HepG2 (cell line): ENCODE data around the gene SAPCD1. TPM values are rescaled to one million over a fixed set of nuclear protein-coding genes. Genes with fewer than 3 reads are reported as not detected.

Experiments used
- BHLHE40 ChIP-seq: IDR thresholded peaks from 2 replicates; pipeline ENCODE4 v1.6.1; 2011; ENCODE audit warnings: low read length, improper control_type of control experiment
- ETS1 ChIP-seq: sonication (generic); formaldehyde crosslinking; IDR thresholded peaks from 2 replicates; pipeline ENCODE4 v1.4.0; 2020; ENCODE audit warnings: missing genetic modification reagents
- HIC2 ChIP-seq: sonication (generic); formaldehyde crosslinking; IDR thresholded peaks from 2 replicates; pipeline ENCODE4 v1.9.0; 2022; ENCODE audit warnings: low read depth, missing genetic modification reagents
- KDM4B ChIP-seq: sonication (generic); formaldehyde crosslinking; IDR thresholded peaks from 2 replicates; pipeline ENCODE4 v1.4.0; 2020; ENCODE audit warnings: missing genetic modification reagents
- MED13 ChIP-seq: sonication (generic); formaldehyde crosslinking; IDR thresholded peaks from 2 replicates; pipeline ENCODE4 v1.5.0; 2020; ENCODE audit warnings: missing genetic modification reagents
- MIXL1 ChIP-seq: IDR thresholded peaks from 2 replicates; pipeline ENCODE4 v1.6.1; 2016
- NFKBIZ ChIP-seq: IDR thresholded peaks from 2 replicates; pipeline ENCODE4 v1.6.1; 2018; ENCODE audit warnings: missing genetic modification reagents, missing compliant biosample characterization
- NR2F6 ChIP-seq, 2 experiments: IDR thresholded peaks; 2 replicates each; pipeline ENCODE4 v1.6.1; 2016; ENCODE audit warnings: antibody characterized with exemption in 1 of 2, mild to moderate bottlenecking in 1 of 2
- TERF1 ChIP-seq: sonication (generic); formaldehyde crosslinking; IDR thresholded peaks from 2 replicates; pipeline ENCODE4 v1.8.0; 2022; ENCODE audit warnings: mild to moderate bottlenecking, missing genetic modification reagents, moderate library complexity
- ZNF446 ChIP-seq: sonication (generic); formaldehyde crosslinking; IDR thresholded peaks from 2 replicates; pipeline ENCODE4 v1.5.0; 2020; ENCODE audit warnings: mild to moderate bottlenecking, missing genetic modification reagents
- ZNF639 ChIP-seq: conservative IDR thresholded peaks from 2 replicates; pipeline ENCODE4 v1.6.1; 2018; ENCODE audit warnings: missing genetic modification reagents
- ZNF792 ChIP-seq: IDR thresholded peaks from 2 replicates; pipeline ENCODE4 v1.6.1; 2016
- polyA plus RNA-seq, 8 experiments: library from polyadenylated mRNA; depleted of rRNA in 3 of 8; stranded (reverse) in 7 of 8; unstranded in 1 of 8; fragments of >200 nt; fragmentation: Illumina TruSeq in 4 of 8; extraction: Trizol in 4 of 8; gene quantifications; 2 replicates each; pipeline versions ENCODE4 v1.2.1 to v1.2.3, GENCODE V29; 2011 to 2016; ENCODE audit warnings: low read depth in 4 of 8, missing spikeins in 1 of 8, mixed read lengths in 1 of 8; ENCODE audit not compliant: insufficient read depth in 1 of 8
- total RNA-seq, 5 experiments: library from RNA; depleted of rRNA; stranded (reverse); fragments of >200 nt; fragmentation: Illumina TruSeq; extraction: Trizol; gene quantifications; 2 replicates each; pipeline ENCODE4 v1.2.3, GENCODE V29; 2016; ENCODE audit warnings: low read depth in 1 of 5
- TF ChIP-seq, protein P1 (sequence below): sonication (generic); formaldehyde crosslinking; IDR thresholded peaks from 2 replicates; pipeline ENCODE4 v1.4.0; 2020; ENCODE audit warnings: missing genetic modification reagents
- TF ChIP-seq, protein P2 (sequence below): sonication (generic); formaldehyde crosslinking; IDR thresholded peaks from 2 replicates; pipeline ENCODE4 v1.5.0; 2020; ENCODE audit warnings: mild to moderate bottlenecking, missing genetic modification reagents
- TF ChIP-seq, protein P3 (sequence below): sonication (generic); formaldehyde crosslinking; IDR thresholded peaks from 2 replicates; pipeline ENCODE4 v1.4.0; 2020; ENCODE audit warnings: missing genetic modification reagents, borderline replicate concordance

The SAPCD1 gene
- total and polyA plus RNA-seq, 2 of the 13 experiments (the other 11 are each of a cell fraction or from before 2014, with no cell fraction given) = 2.5 to 3.9 TPM

DNA sequence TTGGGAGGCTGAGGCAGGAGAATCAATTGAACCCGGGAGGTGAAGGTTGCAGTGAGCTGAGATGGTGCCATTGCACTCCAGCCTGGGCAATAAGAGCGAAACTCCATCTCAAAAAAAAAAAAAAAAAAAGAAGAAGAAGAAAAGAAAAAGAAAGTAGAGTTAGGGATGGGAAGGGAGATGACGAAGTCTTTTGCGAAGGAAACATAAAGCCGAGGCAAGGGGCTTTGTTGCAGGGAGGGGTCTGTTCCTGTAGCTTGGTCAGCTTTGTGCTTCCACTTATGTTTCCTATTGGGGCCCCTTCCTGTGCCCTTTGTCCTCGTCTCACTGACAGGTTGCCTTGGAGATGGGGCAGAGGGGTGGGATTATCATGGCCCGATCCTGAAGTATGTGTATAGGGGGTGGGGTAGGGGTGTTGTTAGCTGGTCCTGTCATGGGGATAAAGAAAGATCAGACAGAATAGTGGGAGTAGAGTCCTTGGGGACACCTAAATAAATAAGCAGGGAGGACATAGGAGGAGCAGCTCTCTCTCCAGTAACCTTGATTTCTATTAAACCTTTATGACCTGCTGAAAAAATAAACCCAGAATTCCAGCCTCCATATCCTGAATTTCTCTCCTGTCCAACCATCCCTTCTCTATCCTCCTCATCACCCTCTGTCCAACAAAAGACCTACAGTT is 25.0 kb upstream of the SAPCD1 start (continued):
- TF ChIP-seq, protein P1, sequence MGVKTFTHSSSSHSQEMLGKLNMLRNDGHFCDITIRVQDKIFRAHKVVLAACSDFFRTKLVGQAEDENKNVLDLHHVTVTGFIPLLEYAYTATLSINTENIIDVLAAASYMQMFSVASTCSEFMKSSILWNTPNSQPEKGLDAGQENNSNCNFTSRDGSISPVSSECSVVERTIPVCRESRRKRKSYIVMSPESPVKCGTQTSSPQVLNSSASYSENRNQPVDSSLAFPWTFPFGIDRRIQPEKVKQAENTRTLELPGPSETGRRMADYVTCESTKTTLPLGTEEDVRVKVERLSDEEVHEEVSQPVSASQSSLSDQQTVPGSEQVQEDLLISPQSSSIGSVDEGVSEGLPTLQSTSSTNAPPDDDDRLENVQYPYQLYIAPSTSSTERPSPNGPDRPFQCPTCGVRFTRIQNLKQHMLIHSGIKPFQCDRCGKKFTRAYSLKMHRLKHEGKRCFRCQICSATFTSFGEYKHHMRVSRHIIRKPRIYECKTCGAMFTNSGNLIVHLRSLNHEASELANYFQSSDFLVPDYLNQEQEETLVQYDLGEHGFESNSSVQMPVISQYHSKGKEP (CRISPR knock-in tag) = no peak
- TF ChIP-seq BHLHE40 (peak; percentile 25; the same call in 1 of the 2 replicates), ZNF792 (peak; percentile 44; the same call in 1 of the 2 replicates), TERF1 (CRISPR knock-in tag) (no peak), HIC2 (CRISPR knock-in tag) (no peak), MIXL1 (CRISPR knock-in tag) (peak; percentile 86; the same call in 1 of the 2 replicates), NR2F6 (IDR thresholded peaks at IDR 0.05) (peak; percentile 79), NR2F6 (CRISPR knock-in tag; IDR thresholded peaks at IDR 0.05) (peak; percentile 87), ZNF446 (no peak), KDM4B (CRISPR knock-in tag) (peak; percentile 64; the same call in 1 of the 2 replicates), ETS1 (CRISPR knock-in tag) (0 out of 2 replicates have a peak, but pooled peaks have one; percentile 53), NFKBIZ (CRISPR knock-in tag) (peak; percentile 61; the same call in 1 of the 2 replicates), ZNF639 (0 out of 2 replicates have a peak, but pooled peaks have one; percentile 19), MED13 (CRISPR knock-in tag) (peak; percentile 35; the same call in 1 of the 2 replicates)
- TF ChIP-seq, protein P2, sequence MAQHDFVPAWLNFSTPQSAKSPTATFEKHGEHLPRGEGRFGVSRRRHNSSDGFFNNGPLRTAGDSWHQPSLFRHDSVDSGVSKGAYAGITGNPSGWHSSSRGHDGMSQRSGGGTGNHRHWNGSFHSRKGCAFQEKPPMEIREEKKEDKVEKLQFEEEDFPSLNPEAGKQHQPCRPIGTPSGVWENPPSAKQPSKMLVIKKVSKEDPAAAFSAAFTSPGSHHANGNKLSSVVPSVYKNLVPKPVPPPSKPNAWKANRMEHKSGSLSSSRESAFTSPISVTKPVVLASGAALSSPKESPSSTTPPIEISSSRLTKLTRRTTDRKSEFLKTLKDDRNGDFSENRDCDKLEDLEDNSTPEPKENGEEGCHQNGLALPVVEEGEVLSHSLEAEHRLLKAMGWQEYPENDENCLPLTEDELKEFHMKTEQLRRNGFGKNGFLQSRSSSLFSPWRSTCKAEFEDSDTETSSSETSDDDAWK = no peak
- TF ChIP-seq, protein P3, sequence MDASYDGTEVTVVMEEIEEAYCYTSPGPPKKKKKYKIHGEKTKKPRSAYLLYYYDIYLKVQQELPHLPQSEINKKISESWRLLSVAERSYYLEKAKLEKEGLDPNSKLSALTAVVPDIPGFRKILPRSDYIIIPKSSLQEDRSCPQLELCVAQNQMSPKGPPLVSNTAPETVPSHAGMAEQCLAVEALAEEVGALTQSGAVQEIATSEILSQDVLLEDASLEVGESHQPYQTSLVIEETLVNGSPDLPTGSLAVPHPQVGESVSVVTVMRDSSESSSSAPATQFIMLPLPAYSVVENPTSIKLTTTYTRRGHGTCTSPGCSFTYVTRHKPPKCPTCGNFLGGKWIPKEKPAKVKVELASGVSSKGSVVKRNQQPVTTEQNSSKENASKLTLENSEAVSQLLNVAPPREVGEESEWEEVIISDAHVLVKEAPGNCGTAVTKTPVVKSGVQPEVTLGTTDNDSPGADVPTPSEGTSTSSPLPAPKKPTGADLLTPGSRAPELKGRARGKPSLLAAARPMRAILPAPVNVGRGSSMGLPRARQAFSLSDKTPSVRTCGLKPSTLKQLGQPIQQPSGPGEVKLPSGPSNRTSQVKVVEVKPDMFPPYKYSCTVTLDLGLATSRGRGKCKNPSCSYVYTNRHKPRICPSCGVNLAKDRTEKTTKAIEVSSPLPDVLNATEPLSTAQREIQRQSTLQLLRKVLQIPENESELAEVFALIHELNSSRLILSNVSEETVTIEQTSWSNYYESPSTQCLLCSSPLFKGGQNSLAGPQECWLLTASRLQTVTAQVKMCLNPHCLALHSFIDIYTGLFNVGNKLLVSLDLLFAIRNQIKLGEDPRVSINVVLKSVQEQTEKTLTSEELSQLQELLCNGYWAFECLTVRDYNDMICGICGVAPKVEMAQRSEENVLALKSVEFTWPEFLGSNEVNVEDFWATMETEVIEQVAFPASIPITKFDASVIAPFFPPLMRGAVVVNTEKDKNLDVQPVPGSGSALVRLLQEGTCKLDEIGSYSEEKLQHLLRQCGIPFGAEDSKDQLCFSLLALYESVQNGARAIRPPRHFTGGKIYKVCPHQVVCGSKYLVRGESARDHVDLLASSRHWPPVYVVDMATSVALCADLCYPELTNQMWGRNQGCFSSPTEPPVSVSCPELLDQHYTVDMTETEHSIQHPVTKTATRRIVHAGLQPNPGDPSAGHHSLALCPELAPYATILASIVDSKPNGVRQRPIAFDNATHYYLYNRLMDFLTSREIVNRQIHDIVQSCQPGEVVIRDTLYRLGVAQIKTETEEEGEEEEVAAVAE (CRISPR knock-in tag) = peak; percentile 59; the same call in 1 of the 2 replicates
